Activated CD4-positive, alpha-beta T cell treated with anti-CD3 and anti-CD28 coated beads, Interleukin-2, amount 10 ng/mL, durations not matched to agents 24 days and 14 days (primary cell): ENCODE data around the gene HP. TPM values are rescaled to one million over a fixed set of nuclear protein-coding genes. Genes with fewer than 3 reads are reported as not detected.

Source experiments
- DNase-seq: peaks from one replicate; pipeline ENCODE4 v3.0.0; 2022
- H3K27ac Mint-ChIP-seq: one replicate; pipeline ENCODE4 v1.8.0; 2022; ENCODE audit warnings: mild to moderate bottlenecking, mixed read lengths
- H3K27me3 Mint-ChIP-seq: one replicate; pipeline ENCODE4 v1.8.0; 2022; ENCODE audit warnings: mixed read lengths
- H3K36me3 Mint-ChIP-seq: one replicate; pipeline ENCODE4 v1.8.0; 2022; ENCODE audit warnings: low read depth, mild to moderate bottlenecking, mixed read lengths
- H3K4me1 Mint-ChIP-seq: one replicate; pipeline ENCODE4 v1.8.0; 2021; ENCODE audit warnings: mixed read lengths
- H3K4me3 Mint-ChIP-seq: one replicate; pipeline ENCODE4 v1.8.0; 2022; ENCODE audit warnings: mild to moderate bottlenecking, moderate library complexity, mixed read lengths
- H3K9me3 Mint-ChIP-seq: one replicate; pipeline ENCODE4 v1.8.0; 2021; ENCODE audit warnings: mixed read lengths
- intact Hi-C: fragments of 100-400 bp; cut with micrococcal nuclease; formaldehyde crosslinking; loops from one replicate; pipeline ENCODE4 v1.15.1; 2023
- total RNA-seq: library from RNA; stranded (reverse); gene quantifications from 2 replicates; pipeline ENCODE4 v1.2.3, GENCODE V29; 2022

The HP gene
- total RNA-seq, 1 donor from 2014 or later: not detected

- Mint-ChIP-seq H3K27me3 (no peaks in the 10 kb centered on the region), H3K27ac (no peak overlapping the region), H3K36me3 (peaks cover 40% of the 10 kb centered on the region), H3K4me1 (no peaks in the 10 kb centered on the region), H3K9me3 (peaks cover 3% of the 10 kb centered on the region), H3K4me3 (no peak overlapping the region)
- DNase-seq: no peak
- intact Hi-C loops: no loop called here
Measured at GRCh38 chr16:72083778-72084404, 29.6 kb downstream of the HP start.

GRCh38 chr16:72084445-72084844, 30.1 kb downstream of the HP start:
- intact Hi-C loops: no loop called here
- Mint-ChIP-seq H3K9me3 (peaks cover 3% of the 10 kb centered on the region), H3K36me3 (peaks cover 45% of the 10 kb centered on the region), H3K27ac (no peak overlapping the region), H3K27me3 (no peaks in the 10 kb centered on the region), H3K4me1 (peaks cover under 1% of the 10 kb centered on the region), H3K4me3 (no peak overlapping the region)
- no peak for DNase-seq

GRCh38 chr16:72085002-72085401, 30.7 kb downstream of the HP start:
- Mint-ChIP-seq H3K4me1 (peaks cover 4% of the 10 kb centered on the region), H3K36me3 (peaks cover 49% of the 10 kb centered on the region), H3K9me3 (peaks cover 3% of the 10 kb centered on the region), H3K27me3 (no peaks in the 10 kb centered on the region), H3K27ac (no peak overlapping the region), H3K4me3 (no peak overlapping the region)
- no peak for DNase-seq
- intact Hi-C loops: no loop called here

GRCh38 chr16:72091217-72091616, 36.9 kb downstream of the HP start:
- intact Hi-C loops: loop anchor here (5.0 to 10.0 kb wide), 4 partner anchors 284 to 1289 kb away; partner anchors contain the start of genes AP1G1, PHLPP2 and VAC14
- no peaks in the 10 kb centered on the region for H3K9me3 Mint-ChIP-seq

DNA sequence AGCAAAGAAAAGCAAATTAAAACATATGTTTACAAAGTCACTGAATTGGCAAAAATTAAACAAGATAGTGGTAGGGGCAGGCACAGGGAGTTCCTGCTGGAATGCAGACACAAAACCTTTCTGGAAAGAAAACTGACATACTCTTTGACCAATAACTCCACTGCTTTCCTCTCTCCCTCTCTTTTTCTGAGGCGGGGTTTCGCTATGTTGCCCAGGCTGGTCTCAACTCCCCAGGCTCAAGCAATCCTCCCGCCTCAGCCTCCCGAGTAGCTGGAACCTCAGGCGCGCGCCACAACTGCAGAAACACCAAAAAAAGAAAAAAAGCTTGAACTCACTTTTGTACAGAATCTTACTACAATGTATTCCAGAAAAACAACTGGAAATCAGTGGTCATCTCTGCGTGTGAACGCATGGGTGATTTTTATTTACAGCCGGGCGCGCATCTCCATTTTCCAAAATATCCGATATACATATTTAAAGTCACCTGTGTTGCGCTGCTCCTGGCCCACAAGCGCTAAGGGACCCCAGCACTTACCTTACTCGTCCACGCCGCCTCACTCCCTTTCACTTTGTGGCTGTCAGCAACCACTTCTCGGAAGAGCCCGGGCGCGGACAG, 38.6 kb downstream of the HP start:
- peak; percentile 72 for DNase-seq
- peak overlapping the region; percentile 97 for H3K4me3 Mint-ChIP-seq
- H3K27ac Mint-ChIP-seq: peak overlapping the region; percentile 94
- no peaks in the 10 kb centered on the region for H3K27me3 Mint-ChIP-seq
- intact Hi-C loops: loop anchor here (1.0 to 10.0 kb wide), 6 partner anchors 85 to 1291 kb away; partner anchors contain the start of genes AP1G1, DHODH, PHLPP2 and VAC14
- H3K9me3 Mint-ChIP-seq: no peaks in the 10 kb centered on the region
- H3K4me1 Mint-ChIP-seq: peaks cover 45% of the 10 kb centered on the region
- peaks cover 47% of the 10 kb centered on the region for H3K36me3 Mint-ChIP-seq

More at GRCh38 chr16:72091217-72091616, 36.9 kb downstream of the HP start:
- Mint-ChIP-seq H3K36me3 (peaks cover 43% of the 10 kb centered on the region), H3K4me3 (peak overlapping the region; percentile 97), H3K4me1 (peaks cover 42% of the 10 kb centered on the region), H3K27me3 (no peaks in the 10 kb centered on the region), H3K27ac (no peak overlapping the region)
- DNase-seq: no peak

- H3K27ac Mint-ChIP-seq: peak within 1 kb of the TSS; percentile 94
- DNase-seq: peak; percentile 98
- peaks cover 46% of the 10 kb centered on the region for H3K36me3 Mint-ChIP-seq
- intact Hi-C loops: loop anchor here (1.0 to 10.0 kb wide), 7 partner anchors 85 to 1291 kb away; partner anchors contain the start of genes AP1G1, DHODH, IST1 and PHLPP2
- no peaks in the 10 kb centered on the region for H3K27me3 Mint-ChIP-seq
- H3K4me3 Mint-ChIP-seq: peak within 1 kb of the TSS; percentile 97
- no peaks in the 10 kb centered on the region for H3K9me3 Mint-ChIP-seq
- H3K4me1 Mint-ChIP-seq: peaks cover 45% of the 10 kb centered on the region
Measured at GRCh38 chr16:72093448-72094265, 39.4 kb downstream of the HP start, which contains the start of the genes DHX38 and TXNL4B. Gene DHX38, plus strand, starts transcription at chr16:72093847. Its CDS starts 2,311 bp downstream, at chr16:72096158. Gene TXNL4B, minus strand, starts transcription at chr16:72093620. Its CDS starts 2,871 bp downstream, at chr16:72090749.

DNA sequence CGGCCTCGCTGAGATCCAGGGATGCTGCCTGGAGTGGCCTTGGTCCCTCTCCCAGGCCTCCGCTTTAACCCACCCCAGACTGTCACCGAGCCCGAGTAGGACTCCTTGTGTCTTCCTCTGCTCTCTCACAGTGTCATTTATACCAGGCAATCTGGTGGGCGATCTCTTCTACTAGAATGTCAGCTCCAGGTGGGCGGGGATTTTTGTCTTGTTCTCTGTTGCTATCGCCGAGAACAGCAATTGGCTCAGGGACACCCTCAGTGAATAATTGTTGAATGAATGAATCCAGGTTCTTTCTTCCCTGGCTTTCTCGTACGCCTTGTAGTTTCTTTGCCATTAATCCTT, 39.9 kb downstream of the HP start:
- Mint-ChIP-seq H3K27ac (peak overlapping the region; percentile 94), H3K9me3 (no peaks in the 10 kb centered on the region), H3K27me3 (no peaks in the 10 kb centered on the region), H3K36me3 (peaks cover 47% of the 10 kb centered on the region), H3K4me1 (peaks cover 47% of the 10 kb centered on the region), H3K4me3 (peak overlapping the region; percentile 97)
- DNase-seq: no peak
- intact Hi-C loops: loop anchor here (1.0 to 10.0 kb wide), 5 partner anchors 199 to 1292 kb away; partner anchors contain the start of genes AP1G1, IST1, PHLPP2 and VAC14

GRCh38 chr16:72098936-72099335, 44.6 kb downstream of the HP start:
- intact Hi-C loops: loop anchor here (1.0 to 10.0 kb wide), 2 partner anchors 33 to 374 kb away; partner anchors contain the start of gene PHLPP2
- H3K36me3 Mint-ChIP-seq: peaks cover 70% of the 10 kb centered on the region
- H3K9me3 Mint-ChIP-seq: no peaks in the 10 kb centered on the region
- H3K27ac Mint-ChIP-seq: no peak overlapping the region
- H3K27me3 Mint-ChIP-seq: no peaks in the 10 kb centered on the region
- DNase-seq: no peak
- H3K4me3 Mint-ChIP-seq: no peak overlapping the region
- peaks cover 20% of the 10 kb centered on the region for H3K4me1 Mint-ChIP-seq

DNA sequence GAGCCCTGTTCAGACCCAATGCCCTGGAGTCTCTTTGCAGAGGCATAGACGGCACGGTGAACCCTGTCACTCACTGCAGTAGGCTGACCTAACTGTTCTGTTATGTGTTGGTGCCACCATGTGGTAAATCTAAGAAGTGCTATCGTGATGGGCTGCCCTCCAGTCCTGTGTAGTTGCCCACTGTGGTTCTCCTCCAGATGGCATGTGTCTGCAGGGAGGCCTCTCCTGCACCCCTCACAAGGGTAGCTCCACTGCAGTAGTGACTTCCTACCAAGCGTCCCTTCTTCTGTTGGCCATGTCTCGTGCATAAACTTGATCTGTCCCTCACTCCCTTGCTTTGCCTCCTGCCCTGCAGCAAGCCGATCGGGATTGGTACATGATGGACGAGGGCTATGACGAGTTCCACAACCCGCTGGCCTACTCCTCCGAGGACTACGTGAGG, 45.1 kb downstream of the HP start:
- Mint-ChIP-seq H3K4me1 (peaks cover 20% of the 10 kb centered on the region), H3K27ac (no peak overlapping the region), H3K4me3 (no peak overlapping the region), H3K27me3 (no peaks in the 10 kb centered on the region), H3K9me3 (no peaks in the 10 kb centered on the region), H3K36me3 (peaks cover 74% of the 10 kb centered on the region)
- DNase-seq: peak; percentile 87
- intact Hi-C loops: loop anchor here (1.0 to 10.0 kb wide), 2 partner anchors 33 to 375 kb away; partner anchors contain the start of gene PHLPP2

DNA sequence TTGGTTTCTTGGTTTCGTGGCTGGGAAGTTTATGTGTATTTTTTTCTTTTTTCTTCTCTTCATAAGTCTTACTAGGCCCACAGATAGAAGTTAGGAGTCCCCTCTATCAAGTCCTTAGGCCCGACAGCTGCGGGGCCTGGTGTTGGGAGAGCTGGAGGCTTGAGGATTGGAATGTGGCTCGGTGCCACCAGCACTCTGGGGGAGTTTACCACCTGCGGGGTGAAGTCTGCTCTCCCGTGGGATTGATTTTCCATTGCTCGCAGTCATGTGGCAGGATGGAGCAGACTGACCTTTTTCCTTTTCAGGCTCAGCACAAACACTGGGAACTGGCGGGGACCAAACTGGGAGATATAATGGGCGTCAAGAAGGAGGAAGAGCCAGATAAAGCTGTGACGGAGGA, 46.9 kb downstream of the HP start:
- H3K4me1 Mint-ChIP-seq: peaks cover 6% of the 10 kb centered on the region
- no peak overlapping the region for H3K4me3 Mint-ChIP-seq
- no peak for DNase-seq
- H3K27me3 Mint-ChIP-seq: no peaks in the 10 kb centered on the region
- peaks cover 86% of the 10 kb centered on the region for H3K36me3 Mint-ChIP-seq
- H3K9me3 Mint-ChIP-seq: no peaks in the 10 kb centered on the region
- H3K27ac Mint-ChIP-seq: no peak overlapping the region
- intact Hi-C loops: no loop called here

DNA sequence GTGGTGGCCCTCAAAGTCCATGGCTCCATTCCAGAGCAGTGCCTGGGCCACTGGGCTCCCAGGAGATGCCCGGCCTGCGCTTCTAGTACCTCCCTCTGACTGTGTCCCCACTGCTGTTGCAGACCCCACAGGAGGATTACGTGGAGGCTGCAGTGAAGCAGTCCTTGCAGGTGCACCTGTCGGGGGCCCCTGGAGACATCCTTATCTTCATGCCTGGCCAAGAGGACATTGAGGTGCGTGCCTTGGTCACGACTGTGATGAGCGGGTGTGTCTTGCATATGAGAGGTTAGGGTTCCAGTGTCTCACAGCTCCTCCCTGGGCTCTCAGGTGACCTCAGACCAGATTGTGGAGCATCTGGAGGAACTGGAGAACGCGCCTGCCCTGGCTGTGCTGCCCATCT, 50.6 kb downstream of the HP start:
- Mint-ChIP-seq H3K36me3 (peaks cover 88% of the 10 kb centered on the region), H3K27ac (no peak overlapping the region), H3K4me3 (no peak overlapping the region), H3K27me3 (no peaks in the 10 kb centered on the region), H3K4me1 (no peaks in the 10 kb centered on the region), H3K9me3 (no peaks in the 10 kb centered on the region)
- DNase-seq: no peak
- intact Hi-C loops: no loop called here

DNA sequence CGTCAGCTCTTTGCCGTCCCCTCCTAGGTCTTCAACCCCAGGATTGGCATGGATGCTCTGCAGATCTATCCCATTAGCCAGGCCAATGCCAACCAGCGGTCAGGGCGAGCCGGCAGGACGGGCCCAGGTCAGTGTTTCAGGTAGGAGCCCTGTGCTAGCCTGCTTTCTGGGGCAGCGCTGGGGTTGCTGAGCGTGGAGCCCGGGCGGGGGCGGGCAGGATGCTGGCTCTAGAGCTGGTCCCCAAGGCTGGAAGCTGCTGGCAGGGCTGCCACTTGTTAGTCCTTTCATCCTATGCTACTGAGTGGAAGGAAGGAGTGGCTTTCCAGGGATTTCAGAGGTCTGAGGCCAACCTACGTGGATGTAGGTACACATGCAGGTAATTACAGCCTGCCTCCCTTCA, 51.7 kb downstream of the HP start:
- Mint-ChIP-seq H3K36me3 (peaks cover 87% of the 10 kb centered on the region), H3K27ac (no peak overlapping the region), H3K27me3 (no peaks in the 10 kb centered on the region), H3K4me1 (no peaks in the 10 kb centered on the region), H3K4me3 (no peak overlapping the region), H3K9me3 (no peaks in the 10 kb centered on the region)
- no peak for DNase-seq
- intact Hi-C loops: no loop called here

- intact Hi-C loops: no loop called here
- no peaks in the 10 kb centered on the region for H3K27me3 Mint-ChIP-seq
- peaks cover 83% of the 10 kb centered on the region for H3K36me3 Mint-ChIP-seq
- no peaks in the 10 kb centered on the region for H3K9me3 Mint-ChIP-seq
- no peaks in the 10 kb centered on the region for H3K4me1 Mint-ChIP-seq
- no peak for DNase-seq
- H3K4me3 Mint-ChIP-seq: no peak overlapping the region
- no peak overlapping the region for H3K27ac Mint-ChIP-seq
Measured at GRCh38 chr16:72107371-72107770, 53.1 kb downstream of the HP start.
